Hepatocyte (in vitro differentiated cells): Measurements from ENCODE around the gene CFAP70.

Experiments
- CTCF ChIP-seq: fragments of 200-600 bp; sonication (generic); IDR thresholded peaks from 2 replicates; pipeline ENCODE4 v1.5.1; 2016; ENCODE audit warnings: antibody characterized with exemption, mild to moderate bottlenecking; ENCODE audit not compliant: poor library complexity
- EZH2 ChIP-seq: fragments of 200-600 bp; sonication (generic); IDR thresholded peaks from 2 replicates; pipeline ENCODE4 v1.6.1; 2016; ENCODE audit warnings: antibody characterized with exemption, mild to moderate bottlenecking, borderline replicate concordance
- EZH2phosphoT487 ChIP-seq: fragments of 200-600 bp; sonication (generic); IDR thresholded peaks from one replicate; pipeline ENCODE4 v1.6.1; 2018; ENCODE audit warnings: antibody characterized with exemption, mild to moderate bottlenecking, low read depth, moderate library complexity; ENCODE audit not compliant: unreplicated experiment, severe bottlenecking

- TF ChIP-seq CTCF = no peak
- TF ChIP-seq EZH2 = no peak
- no peak for TF ChIP-seq EZH2phosphoT487
Measured at GRCh38 chr10:73264423-73264822, 94.2 kb downstream of the CFAP70 start.
